ENCODE measurements around the gene SYNE4. TPM values are rescaled to one million over a fixed set of nuclear protein-coding genes. Genes with fewer than 3 reads are reported as not detected.
A peak's percentile ranks its signal among the peaks of the same experiment; 100 is the strongest.

Gene SYNE4
- total and polyA plus RNA-seq, 9 of the 15 experiments (the other 6 are each of a cell fraction or from before 2014, with no cell fraction given): 0.03 to 0.65 (median 0.29) TPM

- TF ChIP-seq MEF2A (IDR thresholded peaks at IDR 0.05; ENCODE audit: control insufficient read depth, low read depth, low read length) (no peak), PURB (CRISPR knock-in tag; IDR thresholded peaks at IDR 0.05; ENCODE audit: low read depth) (no peak), ZNF217 (CRISPR knock-in tag; IDR thresholded peaks at IDR 0.05) (no peak), LEF1 (IDR thresholded peaks at IDR 0.05) (no peak), POU5F1 (IDR thresholded peaks at IDR 0.05; ENCODE audit: borderline replicate concordance, low read depth, low read length, partially characterized antibody) (no peak), RHOXF2B (CRISPR knock-in tag; conservative IDR thresholded peaks at IDR 0.05) (no peak), ZKSCAN1 (IDR thresholded peaks at IDR 0.05; ENCODE audit: low read depth, low read length) (no peak), COPS2 (conservative IDR thresholded peaks at IDR 0.05) (no peak), SIN3A (IDR thresholded peaks at IDR 0.05; ENCODE audit: borderline replicate concordance in 2 of 2, control insufficient read depth in 1 of 2, low read depth in 2 of 2, low read length in 2 of 2) (peak in 1 of 2 experiments; percentile 88; a peak in 1 of 4 replicates), RNF2 (IDR thresholded peaks at IDR 0.05) (peak; percentile 69), KLF6 (CRISPR knock-in tag; IDR thresholded peaks at IDR 0.05; ENCODE audit: borderline replicate concordance) (no peak), C11orf30 (IDR thresholded peaks at IDR 0.05; ENCODE audit: low read depth) (peak; percentile 54), HNRNPH1 (optimal IDR thresholded peaks at IDR 0.05; ENCODE audit: low read depth, low read length) (no peak), BDP1 (IDR thresholded peaks at IDR 0.05; ENCODE audit: insufficient read depth, insufficient read length) (no peak), FOXA3 (CRISPR knock-in tag; conservative IDR thresholded peaks at IDR 0.05 in 1 of 2, IDR thresholded peaks at IDR 0.05 in 1 of 2) (no peak), RFX5 (IDR thresholded peaks at IDR 0.05; ENCODE audit: low read depth, low read length) (no peak), NR3C1 (CRISPR knock-in tag; IDR thresholded peaks at IDR 0.05) (no peak), ZNF146 (CRISPR knock-in tag; IDR thresholded peaks at IDR 0.05; ENCODE audit: unreplicated experiment) (no peak), SMARCC2 (IDR thresholded peaks at IDR 0.05; ENCODE audit: low read depth) (no peak), XRCC5 (IDR thresholded peaks at IDR 0.05; ENCODE audit: low read depth, low read length) (no peak), ELF1 (tag; IDR thresholded peaks at IDR 0.05) (peak; percentile 92), CTBP1 (IDR thresholded peaks at IDR 0.05; ENCODE audit: borderline replicate concordance) (peak; percentile 84), EZH2 (IDR thresholded peaks at IDR 0.05; ENCODE audit: borderline replicate concordance, low read depth, low read length) (no peak), MCM7 (IDR thresholded peaks at IDR 0.05) (no peak), CCAR2 (IDR thresholded peaks at IDR 0.05; ENCODE audit: low read depth, low read length) (no peak), EP400 (IDR thresholded peaks at IDR 0.05) (peak; percentile 93), ZKSCAN8 (CRISPR knock-in tag; IDR thresholded peaks at IDR 0.05) (no peak), MIER1 (IDR thresholded peaks at IDR 0.05; ENCODE audit: low read depth) (no peak), ZNF239 (CRISPR knock-in tag; IDR thresholded peaks at IDR 0.05) (no peak), ELF4 (CRISPR knock-in tag; IDR thresholded peaks at IDR 0.05) (peak; percentile 81; the same call in 1 of the 2 replicates), ETV1 (tag; conservative IDR thresholded peaks at IDR 0.05; ENCODE audit: low read depth) (peak; percentile 51), SETDB1 (IDR thresholded peaks at IDR 0.05; ENCODE audit: low read length) (no peak), ZNF507 (tag; conservative IDR thresholded peaks at IDR 0.05) (no peak), U2AF2 (optimal IDR thresholded peaks at IDR 0.05; ENCODE audit: low read depth, low read length) (no peak)
These were observed 13.3 kb downstream of the SYNE4 start, which contains the start of gene SDHAF1 (continued) for GRCh38 chr19:35995048-35995993.

Measured in K562 (cell line).